HG03442 (cell line): ENCODE results near the gene ARHGEF11.

ENCODE experiments used
- ATAC-seq: cut with Tn5 transposase; IDR thresholded peaks from one replicate; pipeline ENCODE4 v1.9.1; 2021; ENCODE audit warnings: mild to moderate bottlenecking, moderate library complexity; ENCODE audit not compliant: unreplicated experiment

The ARHGEF11 gene

DNA sequence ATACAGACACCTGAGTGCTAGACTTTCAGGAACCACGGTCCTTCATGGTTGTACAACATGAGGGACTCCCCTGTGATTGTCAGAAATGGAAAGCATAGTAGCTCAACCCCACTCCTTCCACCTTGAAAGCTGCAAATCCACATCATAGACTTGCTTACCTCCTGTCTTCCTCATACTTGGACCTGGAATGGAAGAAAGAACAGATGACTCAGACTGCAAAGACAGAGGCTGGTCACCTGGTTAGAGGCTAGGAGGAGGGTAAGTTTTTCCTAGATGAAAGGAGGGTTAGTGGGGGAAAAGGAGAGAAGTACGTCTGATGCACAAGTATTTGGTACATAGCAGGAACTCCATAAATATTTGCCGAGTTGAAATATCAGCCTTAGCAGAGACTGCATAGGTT is 87.9 kb downstream of the ARHGEF11 start:
- no peak for ATAC-seq

GRCh38 chr1:156956333-156956732 is 89.2 kb downstream of the ARHGEF11 start:
- ATAC-seq, result no peak

DNA sequence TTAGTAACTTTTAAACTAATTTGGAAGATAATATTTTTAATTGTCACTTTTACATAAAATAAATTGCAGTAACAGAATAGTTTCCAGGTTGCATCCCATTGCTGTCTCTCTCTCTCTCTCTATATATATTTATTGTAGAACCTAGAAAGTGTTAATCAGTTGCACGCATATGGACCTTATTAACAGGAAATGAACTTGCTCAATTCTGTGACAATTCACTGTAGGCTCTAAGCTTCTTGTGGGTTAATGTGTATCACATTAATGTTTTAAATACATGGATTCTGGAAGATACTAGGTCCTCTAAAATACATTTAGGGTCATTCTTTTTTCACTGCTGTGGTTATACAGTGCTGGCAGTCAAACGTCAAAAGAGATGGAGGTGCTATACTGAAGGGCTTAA is 92.0 kb downstream of the ARHGEF11 start:
- ATAC-seq, result no peak

DNA sequence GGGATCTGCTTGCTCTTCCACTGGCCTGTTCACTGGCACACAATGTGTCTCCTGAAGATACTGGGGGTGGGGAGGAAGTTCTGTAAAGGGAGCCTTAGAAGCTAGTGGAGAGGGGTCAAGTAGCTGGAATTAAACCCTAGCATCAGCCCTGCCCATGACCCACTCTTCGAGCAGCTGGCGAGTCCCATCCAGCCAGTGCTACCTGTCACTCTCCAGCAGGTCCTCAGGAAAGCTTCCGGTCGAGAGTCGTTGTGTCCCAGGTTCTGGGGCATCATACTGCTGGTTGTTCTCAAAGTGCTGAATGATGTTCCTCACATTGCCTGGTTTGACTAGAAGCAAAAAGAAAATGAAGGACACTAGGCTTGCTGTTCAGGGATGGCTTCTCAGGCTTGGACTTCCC is 94.2 kb downstream of the ARHGEF11 start:
- ATAC-seq, result no peak

- ATAC-seq, result no peak
Measured at GRCh38 chr1:156949127-156949526, 96.4 kb downstream of the ARHGEF11 start.

DNA sequence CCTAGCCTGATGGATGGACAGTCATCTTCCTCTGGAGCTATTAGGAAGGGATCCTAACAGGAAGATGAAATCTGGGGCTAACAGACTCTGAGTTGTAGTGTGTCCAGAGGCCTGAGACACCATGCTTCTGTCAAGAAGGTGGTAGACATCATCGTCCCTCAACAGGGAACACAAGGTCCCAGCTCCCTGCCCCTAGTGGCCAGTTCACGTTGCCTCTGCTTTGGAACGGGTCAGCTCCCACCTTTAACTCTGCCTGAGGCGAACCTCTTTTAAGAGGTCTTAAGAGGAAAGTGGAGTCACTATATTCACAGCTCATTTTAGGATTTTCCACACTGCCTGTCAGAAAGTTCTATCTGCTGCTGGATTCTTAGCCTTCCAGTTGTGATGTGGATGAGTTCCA is 96.8 kb downstream of the ARHGEF11 start:
- no peak for ATAC-seq

- no peak for ATAC-seq
Measured at GRCh38 chr1:156947818-156948525, 97.6 kb downstream of the ARHGEF11 start.

DNA sequence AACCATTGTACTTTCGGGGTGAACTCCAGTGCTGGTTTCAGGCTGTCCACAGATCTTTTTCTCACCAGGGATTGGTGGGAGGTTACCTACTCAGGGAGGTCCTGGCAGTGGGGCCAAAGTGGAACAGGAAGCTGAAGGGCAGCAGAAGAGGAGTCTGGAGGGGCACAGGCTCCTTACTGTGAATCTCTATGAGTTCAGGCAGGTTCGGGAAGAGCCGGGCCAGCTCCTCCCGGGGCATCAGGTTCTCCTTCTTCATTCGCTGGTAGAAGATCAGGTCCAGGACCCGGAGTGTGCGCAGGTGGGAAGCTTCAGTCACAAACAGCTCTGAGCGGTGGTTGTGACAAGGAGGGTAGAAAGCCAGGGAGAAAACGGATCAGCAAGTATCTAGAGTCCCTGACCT is 98.4 kb downstream of the ARHGEF11 start:
- no peak for ATAC-seq

DNA sequence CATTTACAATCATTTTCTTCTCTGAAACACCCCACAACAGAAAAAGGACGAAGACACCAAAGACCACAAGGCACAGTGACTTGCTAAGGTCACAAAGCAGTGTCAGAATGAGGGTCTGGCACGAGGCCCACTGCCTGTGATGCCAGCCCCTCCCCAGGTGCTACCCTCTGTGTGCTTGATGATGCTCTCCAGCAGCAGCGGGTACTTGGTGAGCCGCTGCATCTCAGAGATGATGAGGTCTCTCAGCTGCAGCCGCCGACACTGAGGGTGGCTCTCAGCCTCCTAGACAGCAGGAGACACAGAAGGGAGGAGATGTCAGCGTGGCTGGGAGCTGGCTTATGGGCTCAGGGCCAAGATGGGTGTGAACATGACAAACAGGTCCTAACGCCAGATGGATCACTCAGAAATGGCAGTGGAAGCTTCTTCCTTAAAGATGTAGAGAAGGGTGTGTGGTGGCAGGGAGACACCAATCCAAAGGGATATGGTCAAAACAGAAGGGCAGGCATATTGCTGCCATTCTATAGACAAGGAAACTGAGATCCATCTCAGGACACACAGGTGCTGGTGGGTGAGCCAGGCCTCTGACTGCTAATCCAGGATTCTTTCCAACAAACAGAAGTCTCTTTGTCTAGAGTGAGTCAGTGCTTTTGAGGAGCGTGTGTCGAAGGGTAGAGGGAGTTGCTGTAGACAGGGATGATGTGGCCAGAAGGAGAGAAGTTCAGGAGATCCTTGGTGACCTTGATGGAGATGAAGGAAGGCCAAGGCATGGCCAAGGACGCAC is 99.5 kb downstream of the ARHGEF11 start:
- no peak for ATAC-seq

- no peak for ATAC-seq
Measured at GRCh38 chr1:156944848-156945247, 100.7 kb downstream of the ARHGEF11 start.

- ATAC-seq, result no peak
Measured at GRCh38 chr1:156944268-156944667, 101.3 kb downstream of the ARHGEF11 start.

- ATAC-seq, result no peak
Measured at GRCh38 chr1:156943756-156944155, 101.8 kb downstream of the ARHGEF11 start.

DNA sequence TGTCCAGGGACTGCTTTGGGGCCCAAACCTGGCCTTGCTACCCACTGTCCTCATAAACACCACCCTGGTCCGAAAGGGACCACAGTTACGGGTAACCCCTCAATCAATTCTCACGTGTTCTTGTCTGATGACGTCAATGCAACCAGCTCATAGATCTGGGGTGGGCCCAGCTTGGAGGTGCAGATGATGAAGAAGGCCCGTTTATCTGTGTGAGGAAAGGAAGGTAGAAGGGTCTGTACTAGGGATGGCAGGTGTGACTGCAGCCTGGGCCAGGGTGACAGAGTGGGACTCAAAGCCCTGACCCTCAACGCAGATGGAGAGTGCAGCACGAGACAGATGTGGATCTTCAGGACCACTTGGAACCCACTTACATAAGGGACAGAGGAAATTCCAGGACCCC is 103.0 kb downstream of the ARHGEF11 start:
- ATAC-seq, result no peak

GRCh38 chr1:156942176-156942575 is 103.4 kb downstream of the ARHGEF11 start:
- ATAC-seq, result no peak

DNA sequence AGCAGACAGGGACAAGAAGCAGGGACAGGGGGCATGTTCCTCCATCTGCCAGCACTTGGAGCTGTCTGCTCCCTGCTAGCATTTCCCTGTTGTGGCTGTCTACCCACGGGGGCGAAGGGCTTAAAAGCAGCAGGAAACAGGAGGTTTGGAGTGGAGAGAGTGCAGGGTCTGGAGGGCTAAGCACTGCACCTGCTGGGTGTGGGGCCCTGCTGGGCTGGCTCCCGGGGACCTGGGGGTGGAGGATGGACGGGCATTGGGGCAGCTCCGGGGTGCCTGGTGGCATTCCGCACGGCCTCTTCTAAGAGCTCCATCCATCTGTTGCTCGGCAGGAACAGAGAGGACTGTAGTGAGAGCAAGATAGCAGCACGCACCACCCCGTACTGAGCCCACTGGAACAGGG is 103.9 kb downstream of the ARHGEF11 start:
- no peak for ATAC-seq

DNA sequence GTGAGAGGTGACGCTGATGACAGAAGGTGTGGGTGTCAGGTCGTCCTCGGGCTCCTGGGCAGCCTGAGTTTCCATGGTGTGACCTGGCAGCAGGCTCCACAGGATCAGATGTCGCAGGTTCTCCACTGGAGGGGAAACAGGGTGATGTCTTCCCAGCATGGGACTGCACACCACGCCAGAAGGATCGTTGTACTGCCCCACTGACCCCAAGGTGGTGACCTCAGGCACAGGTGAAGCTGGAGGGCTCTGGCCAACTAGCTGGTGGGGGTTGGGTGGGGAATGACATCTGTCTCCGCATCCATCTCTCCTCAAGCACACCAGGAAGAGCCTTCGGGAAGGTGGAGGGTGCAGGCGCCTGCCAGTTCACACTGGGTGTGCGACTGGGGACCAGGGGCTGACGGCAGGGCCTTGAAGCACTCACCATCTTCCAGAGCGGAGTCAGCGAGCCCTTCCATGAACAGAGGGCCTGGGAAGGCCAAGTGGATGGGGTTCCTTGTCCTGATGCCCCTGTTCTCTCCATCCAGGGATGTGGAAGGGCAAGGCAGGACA is 105.7 kb downstream of the ARHGEF11 start:
- ATAC-seq, result no peak

DNA sequence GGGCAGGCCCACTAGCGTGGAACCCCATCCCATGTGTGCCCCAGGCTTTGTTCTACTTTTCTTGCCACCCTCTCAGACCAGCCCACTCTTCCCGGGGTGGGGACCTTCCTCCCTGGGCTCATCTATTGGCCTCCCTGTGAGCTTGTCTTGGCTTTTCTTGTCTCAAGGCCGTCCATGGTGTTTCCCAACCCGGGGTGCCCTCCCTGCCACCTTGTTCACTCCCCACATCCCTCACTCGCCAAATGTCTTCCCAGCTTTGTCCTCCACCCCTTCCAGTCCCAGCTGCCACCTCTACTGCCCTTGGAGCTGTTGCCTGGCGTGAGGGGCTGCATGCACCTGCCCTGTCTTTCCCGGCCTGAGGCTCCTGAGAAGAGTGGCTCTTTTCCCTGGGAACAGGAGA is 106.7 kb downstream of the ARHGEF11 start:
- ATAC-seq, result no peak

DNA sequence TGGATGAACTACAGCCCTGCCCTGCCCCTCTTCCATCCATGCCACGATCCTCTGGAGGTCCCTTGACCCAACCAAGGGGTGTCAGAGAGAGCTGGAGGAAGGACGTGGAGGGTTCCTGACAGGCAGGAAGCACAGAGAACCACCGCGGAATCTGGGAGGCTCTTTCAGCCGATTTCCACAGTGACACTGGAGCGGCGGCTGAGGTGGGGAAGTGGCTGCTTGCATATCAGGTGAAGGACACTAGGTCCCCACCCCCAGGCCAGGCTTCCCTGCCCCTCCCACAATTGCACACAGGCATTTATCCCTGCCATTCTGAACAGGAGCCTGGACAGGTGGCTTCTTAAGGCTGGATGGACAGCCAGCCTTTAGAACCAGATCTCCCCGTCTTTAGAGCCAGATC is 107.7 kb downstream of the ARHGEF11 start:
- no peak for ATAC-seq

- no peak for ATAC-seq
Measured at GRCh38 chr1:156936721-156937220, 108.8 kb downstream of the ARHGEF11 start.

DNA sequence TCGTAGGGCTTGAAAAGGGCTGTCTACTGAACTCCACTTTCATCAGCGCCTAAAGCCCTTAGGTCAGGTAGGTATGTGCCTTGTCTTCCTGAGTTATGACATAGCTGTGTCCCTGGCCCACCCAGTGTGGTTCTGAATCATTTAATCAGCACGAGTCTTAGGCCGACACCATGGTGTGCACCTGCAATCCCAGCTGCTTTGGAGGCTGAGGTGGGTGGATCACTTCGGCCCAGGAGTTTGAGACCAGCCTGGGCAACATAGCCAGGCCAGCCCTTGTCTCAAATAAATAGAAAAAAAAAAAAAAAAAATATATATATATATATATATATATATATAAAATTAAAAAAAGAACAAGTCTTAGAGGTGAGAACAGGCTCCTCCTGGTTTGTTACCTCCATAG is 109.4 kb downstream of the ARHGEF11 start:
- no peak for ATAC-seq

GRCh38 chr1:156935505-156936128 is 109.9 kb downstream of the ARHGEF11 start:
- no peak for ATAC-seq

GRCh38 chr1:156933136-156933535 is 112.4 kb downstream of the ARHGEF11 start:
- ATAC-seq, result no peak
